Activated naive CD8-positive, alpha-beta T cell treated with anti-CD3 and anti-CD28 coated beads for 36 hours (primary cell): ENCODE measurements around the gene NPNT. TPM values are rescaled to one million over a fixed set of nuclear protein-coding genes. Genes with fewer than 3 reads are reported as not detected.

Experiments used
- DNase-seq: peaks from one replicate; pipeline ENCODE4 v3.0.0; 2021
- H3K27ac Mint-ChIP-seq: one replicate; pipeline ENCODE4 v1.8.0; 2022; ENCODE audit warnings: mild to moderate bottlenecking, moderate library complexity, mixed read lengths
- H3K27me3 Mint-ChIP-seq: one replicate; pipeline ENCODE4 v1.8.0; 2022; ENCODE audit warnings: mild to moderate bottlenecking, mixed read lengths
- H3K36me3 Mint-ChIP-seq: one replicate; pipeline ENCODE4 v1.8.0; 2021; ENCODE audit warnings: mild to moderate bottlenecking, mixed read lengths
- H3K4me1 Mint-ChIP-seq: one replicate; pipeline ENCODE4 v1.8.0; 2021; ENCODE audit warnings: mixed read lengths
- H3K4me3 Mint-ChIP-seq: one replicate; pipeline ENCODE4 v1.8.0; 2022; ENCODE audit warnings: mild to moderate bottlenecking, moderate library complexity, mixed read lengths
- H3K9me3 Mint-ChIP-seq: one replicate; pipeline ENCODE4 v1.8.0; 2022; ENCODE audit warnings: mixed read lengths
- total RNA-seq, 2 experiments: library from RNA; stranded (reverse); gene quantifications; one replicate each; pipeline ENCODE4 v1.2.3, GENCODE V29; 2021

The NPNT gene
- total RNA-seq, 2 experiments from 2014 or later = not detected

DNA sequence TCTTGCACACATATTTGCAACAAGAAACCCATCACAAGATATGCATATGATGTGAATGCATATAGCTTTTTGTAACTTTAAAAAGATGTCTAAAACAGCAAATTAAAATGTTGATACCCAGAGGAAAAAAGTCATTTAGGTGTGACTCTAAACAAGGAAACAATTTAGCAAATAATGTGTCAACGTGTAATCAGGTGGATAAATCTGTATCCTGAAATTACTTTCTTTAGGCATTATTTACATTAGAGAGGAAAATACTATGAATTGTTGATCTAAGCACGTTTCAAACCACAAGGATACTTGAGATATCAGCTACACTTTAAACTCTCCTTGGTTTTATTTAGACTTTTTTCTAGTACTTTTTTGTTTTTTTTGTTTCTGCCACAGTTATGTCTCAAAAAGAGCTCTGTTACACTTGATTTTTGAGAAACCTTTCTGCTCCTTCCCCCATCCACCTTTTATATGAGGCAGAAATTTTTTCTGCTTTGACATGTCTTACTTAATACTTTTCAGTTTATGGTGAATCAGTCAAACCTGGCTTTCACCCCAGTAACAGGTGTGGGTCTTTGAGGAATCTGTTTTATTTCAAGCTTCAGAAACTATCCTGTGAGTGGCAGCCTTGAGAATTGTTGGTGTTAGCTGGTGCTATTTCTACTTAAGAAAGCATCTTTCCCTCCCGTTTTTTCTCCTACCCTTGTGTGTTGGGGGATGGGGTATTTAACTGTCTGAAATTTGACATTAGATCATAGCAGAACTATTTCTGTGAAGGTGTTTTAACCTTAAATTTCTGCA is 1.9 kb downstream of the NPNT start:
- Mint-ChIP-seq H3K27ac (no peak overlapping the region), H3K4me1 (peaks cover 3% of the 10 kb centered on the region), H3K36me3 (no peaks in the 10 kb centered on the region), H3K27me3 (peaks cover 85% of the 10 kb centered on the region), H3K9me3 (no peaks in the 10 kb centered on the region), H3K4me3 (no peak overlapping the region)
- DNase-seq = no peak

DNA sequence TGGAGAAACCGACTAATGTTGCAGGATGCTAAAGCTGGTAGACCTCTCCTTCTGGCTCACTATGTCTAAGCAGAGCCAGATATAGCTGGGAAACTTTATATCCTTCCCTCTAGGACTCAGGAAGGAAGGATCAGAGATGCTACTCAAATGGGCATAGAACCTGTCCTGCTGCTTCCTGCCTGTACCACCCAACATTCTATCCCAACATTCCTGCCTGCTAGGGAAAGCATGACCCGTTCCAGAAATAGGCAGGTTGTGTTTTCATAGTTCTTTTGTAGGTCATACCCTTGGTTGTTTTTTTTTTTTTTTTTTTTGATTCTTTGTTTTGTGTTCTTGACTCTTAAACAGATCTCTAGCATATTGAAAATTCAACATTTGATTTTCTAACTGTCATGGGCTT is 5.3 kb downstream of the NPNT start:
- Mint-ChIP-seq H3K9me3 (no peaks in the 10 kb centered on the region), H3K36me3 (no peaks in the 10 kb centered on the region), H3K27me3 (peaks cover 69% of the 10 kb centered on the region), H3K27ac (no peak overlapping the region), H3K4me3 (no peak overlapping the region), H3K4me1 (peaks cover 3% of the 10 kb centered on the region)
- DNase-seq = no peak

- no peak overlapping the region for H3K27ac Mint-ChIP-seq
- peaks cover 47% of the 10 kb centered on the region for H3K27me3 Mint-ChIP-seq
- H3K9me3 Mint-ChIP-seq = no peaks in the 10 kb centered on the region
- no peaks in the 10 kb centered on the region for H3K4me1 Mint-ChIP-seq
- no peak for DNase-seq
- H3K36me3 Mint-ChIP-seq = no peaks in the 10 kb centered on the region
- H3K4me3 Mint-ChIP-seq = no peak overlapping the region
Observed at GRCh38 chr4:105902550-105903262, 7.4 kb downstream of the NPNT start.

DNA sequence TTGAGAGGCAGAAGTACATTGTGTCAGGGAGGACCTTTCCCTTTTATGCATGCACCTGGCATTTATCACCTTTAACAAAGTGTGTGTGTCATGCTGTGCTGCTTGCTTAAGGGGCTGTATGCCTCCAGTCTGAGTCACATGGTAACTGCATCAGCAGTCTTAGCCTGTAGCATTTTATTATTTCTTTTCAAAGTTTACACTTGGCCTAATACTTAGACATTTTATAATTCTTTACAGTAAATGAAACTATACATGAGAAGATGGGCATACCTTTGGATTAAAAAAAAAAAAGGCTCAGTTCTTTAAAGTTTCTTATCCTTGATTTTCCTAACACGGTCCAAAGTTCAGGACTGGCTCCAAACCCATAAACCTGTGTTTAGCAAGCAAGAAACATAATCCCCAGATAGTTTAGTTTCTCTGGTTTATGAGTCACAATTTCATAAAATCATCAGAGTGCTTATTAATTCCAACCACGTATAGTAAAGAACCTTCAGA is 14.6 kb downstream of the NPNT start:
- Mint-ChIP-seq H3K4me1 (no peaks in the 10 kb centered on the region), H3K27me3 (no peaks in the 10 kb centered on the region), H3K27ac (no peak overlapping the region), H3K36me3 (no peaks in the 10 kb centered on the region), H3K9me3 (no peaks in the 10 kb centered on the region), H3K4me3 (no peak overlapping the region)
- DNase-seq = no peak

- Mint-ChIP-seq H3K4me3 (no peak overlapping the region), H3K36me3 (no peaks in the 10 kb centered on the region), H3K9me3 (no peaks in the 10 kb centered on the region), H3K27me3 (no peaks in the 10 kb centered on the region), H3K4me1 (no peaks in the 10 kb centered on the region), H3K27ac (no peak overlapping the region)
- DNase-seq = no peak
Observed at GRCh38 chr4:105911426-105911825, 16.2 kb downstream of the NPNT start.

- no peak overlapping the region for H3K27ac Mint-ChIP-seq
- H3K4me1 Mint-ChIP-seq = no peaks in the 10 kb centered on the region
- H3K27me3 Mint-ChIP-seq = no peaks in the 10 kb centered on the region
- no peaks in the 10 kb centered on the region for H3K9me3 Mint-ChIP-seq
- H3K4me3 Mint-ChIP-seq = no peak overlapping the region
- DNase-seq = no peak
- H3K36me3 Mint-ChIP-seq = no peaks in the 10 kb centered on the region
Observed at GRCh38 chr4:105912633-105913032, 17.4 kb downstream of the NPNT start.

- Mint-ChIP-seq H3K36me3 (no peaks in the 10 kb centered on the region), H3K4me3 (no peak overlapping the region), H3K27me3 (no peaks in the 10 kb centered on the region), H3K27ac (no peak overlapping the region), H3K9me3 (no peaks in the 10 kb centered on the region), H3K4me1 (no peaks in the 10 kb centered on the region)
- DNase-seq = no peak
Observed at GRCh38 chr4:105917171-105917685, 22.0 kb downstream of the NPNT start.

GRCh38 chr4:105921301-105921700 is 26.0 kb downstream of the NPNT start:
- Mint-ChIP-seq H3K27me3 (no peaks in the 10 kb centered on the region), H3K4me3 (no peak overlapping the region), H3K4me1 (no peaks in the 10 kb centered on the region), H3K36me3 (no peaks in the 10 kb centered on the region), H3K27ac (no peak overlapping the region), H3K9me3 (no peaks in the 10 kb centered on the region)
- DNase-seq = no peak

DNA sequence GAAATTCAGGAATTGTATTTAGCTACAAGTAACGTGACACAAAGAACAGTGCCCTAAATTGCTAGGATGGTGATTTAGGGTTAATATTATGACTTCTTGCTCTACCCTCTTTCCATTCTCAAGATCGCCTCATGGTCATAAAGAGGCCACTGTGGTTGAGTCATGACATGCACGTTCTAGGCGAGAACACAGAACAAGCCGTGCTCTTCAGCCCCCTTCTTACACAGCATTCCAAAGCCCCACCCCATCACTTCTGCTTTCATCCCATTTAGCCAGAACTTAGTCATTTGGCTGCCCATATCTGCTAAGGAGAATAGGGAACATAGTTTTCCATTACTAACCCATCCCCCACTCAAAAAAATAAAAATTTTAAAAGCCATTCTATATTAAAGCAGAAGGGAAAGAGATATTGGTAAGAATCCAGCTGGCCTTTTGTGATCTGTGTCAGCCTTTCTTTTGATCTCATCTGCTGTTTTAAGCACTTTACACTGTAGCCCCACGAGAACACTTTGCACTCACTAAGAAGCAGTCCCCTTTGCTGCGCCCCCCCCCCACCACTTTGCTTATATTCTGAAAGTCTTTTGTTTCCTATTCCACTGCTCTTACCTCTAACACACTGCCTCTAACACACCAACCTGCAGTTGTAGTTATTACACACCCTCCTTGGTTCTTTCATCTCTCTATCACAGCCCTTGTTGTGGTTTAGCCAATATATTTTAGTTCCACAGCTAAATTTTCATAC is 28.4 kb downstream of the NPNT start:
- Mint-ChIP-seq H3K27ac (no peak overlapping the region), H3K9me3 (no peaks in the 10 kb centered on the region), H3K36me3 (no peaks in the 10 kb centered on the region)

DNA sequence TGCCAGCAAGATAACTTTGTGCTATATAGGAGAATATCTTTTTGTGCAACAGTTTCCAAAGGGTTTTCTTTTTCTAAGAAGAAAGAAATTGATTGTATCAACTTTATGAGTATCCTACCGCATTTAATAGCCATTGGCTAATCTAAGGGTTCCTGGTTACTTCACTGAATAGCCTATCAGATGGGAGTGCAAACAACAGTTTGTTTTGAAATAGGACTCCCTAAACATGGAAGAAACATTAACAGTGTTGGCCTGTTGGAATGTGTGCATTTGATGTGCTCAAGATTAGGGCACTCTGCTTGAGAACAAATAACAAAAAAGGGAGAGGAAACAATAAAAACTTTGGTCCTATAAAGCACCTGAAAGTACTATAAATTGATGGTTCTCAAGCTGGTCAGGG is 29.1 kb downstream of the NPNT start:
- H3K9me3 Mint-ChIP-seq = no peaks in the 10 kb centered on the region
- H3K4me3 Mint-ChIP-seq = no peak overlapping the region
- no peak overlapping the region for H3K27ac Mint-ChIP-seq
- H3K36me3 Mint-ChIP-seq = no peaks in the 10 kb centered on the region
- no peaks in the 10 kb centered on the region for H3K4me1 Mint-ChIP-seq
- DNase-seq = no peak
- no peaks in the 10 kb centered on the region for H3K27me3 Mint-ChIP-seq

More for the DNA sequence above, 28.4 kb downstream of the NPNT start:
- Mint-ChIP-seq H3K4me3 (no peak overlapping the region), H3K27me3 (no peaks in the 10 kb centered on the region), H3K4me1 (no peaks in the 10 kb centered on the region)
- no peak for DNase-seq

- Mint-ChIP-seq H3K4me3 (no peak overlapping the region), H3K4me1 (no peaks in the 10 kb centered on the region), H3K9me3 (no peaks in the 10 kb centered on the region), H3K27me3 (no peaks in the 10 kb centered on the region), H3K36me3 (no peaks in the 10 kb centered on the region), H3K27ac (no peak overlapping the region)
- DNase-seq = no peak
Observed at GRCh38 chr4:105930698-105931097, 35.4 kb downstream of the NPNT start.

DNA sequence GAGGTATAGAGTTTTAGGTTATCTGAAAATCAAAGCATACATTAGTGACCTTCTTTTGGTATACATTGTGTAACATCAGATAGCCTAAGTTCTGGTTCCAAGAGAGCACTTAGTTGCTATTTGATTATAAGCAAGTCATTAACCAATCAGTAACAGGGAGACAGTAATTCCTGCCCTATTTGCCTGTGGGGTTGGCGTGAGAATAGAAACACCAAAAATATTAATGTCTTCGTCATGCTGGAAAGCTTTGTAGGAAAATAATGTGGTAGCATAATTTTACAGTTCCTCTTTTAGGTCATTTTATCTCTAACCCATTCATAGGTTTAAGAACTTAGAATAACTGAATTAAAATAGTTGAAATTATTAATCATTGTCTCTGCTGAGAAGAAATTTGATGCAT is 37.8 kb downstream of the NPNT start:
- no peak for DNase-seq
- Mint-ChIP-seq H3K9me3 (no peaks in the 10 kb centered on the region), H3K36me3 (no peaks in the 10 kb centered on the region), H3K27ac (no peak overlapping the region), H3K4me3 (no peak overlapping the region), H3K4me1 (no peaks in the 10 kb centered on the region), H3K27me3 (no peaks in the 10 kb centered on the region)

DNA sequence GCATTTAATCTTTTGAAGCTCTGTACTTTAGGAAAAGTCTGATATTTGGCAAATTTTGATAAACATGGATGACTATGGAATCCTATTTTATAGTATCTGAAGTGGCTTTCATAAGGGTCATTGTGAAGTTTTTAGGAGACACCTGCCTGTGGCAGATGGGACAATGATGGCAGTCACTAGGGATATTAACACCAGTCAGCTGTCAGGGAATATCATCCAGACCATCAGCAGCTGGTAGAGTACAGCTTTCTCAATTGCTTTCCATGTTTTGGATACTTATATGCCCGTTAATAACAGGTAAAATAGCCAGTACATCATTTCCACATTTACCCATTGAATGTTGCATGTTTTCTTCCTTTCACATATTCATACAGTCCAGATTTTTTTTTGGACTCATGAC is 39.1 kb downstream of the NPNT start:
- Mint-ChIP-seq H3K9me3 (no peaks in the 10 kb centered on the region), H3K27me3 (no peaks in the 10 kb centered on the region), H3K36me3 (no peaks in the 10 kb centered on the region), H3K27ac (no peak overlapping the region), H3K4me3 (no peak overlapping the region), H3K4me1 (no peaks in the 10 kb centered on the region)
- no peak for DNase-seq

GRCh38 chr4:105936901-105937300 is 41.6 kb downstream of the NPNT start:
- no peak overlapping the region for H3K27ac Mint-ChIP-seq
- no peaks in the 10 kb centered on the region for H3K36me3 Mint-ChIP-seq
- H3K4me3 Mint-ChIP-seq = no peak overlapping the region
- DNase-seq = no peak
- H3K9me3 Mint-ChIP-seq = no peaks in the 10 kb centered on the region
- H3K4me1 Mint-ChIP-seq = no peaks in the 10 kb centered on the region
- no peaks in the 10 kb centered on the region for H3K27me3 Mint-ChIP-seq

DNA sequence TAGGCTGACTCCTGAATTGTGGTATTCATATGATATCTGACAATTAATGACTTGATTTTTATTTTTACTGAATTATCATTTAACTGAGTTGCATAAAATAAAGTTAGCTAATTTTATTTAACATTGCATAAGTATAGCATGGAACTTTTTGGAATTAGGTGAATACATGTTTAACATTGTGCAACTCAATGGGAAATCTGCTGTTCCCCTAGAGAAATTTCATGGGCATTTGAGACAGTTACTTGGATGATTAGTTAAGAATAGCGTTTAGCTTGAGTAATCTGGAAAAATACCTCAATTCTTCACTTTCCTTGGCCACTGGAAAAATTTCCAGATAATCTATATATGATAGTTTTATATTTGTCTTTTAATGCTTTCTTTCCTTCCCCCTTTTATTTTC is 42.5 kb downstream of the NPNT start:
- no peaks in the 10 kb centered on the region for H3K4me1 Mint-ChIP-seq
- H3K27ac Mint-ChIP-seq = no peak overlapping the region
- H3K36me3 Mint-ChIP-seq = no peaks in the 10 kb centered on the region
- no peaks in the 10 kb centered on the region for H3K27me3 Mint-ChIP-seq
- no peaks in the 10 kb centered on the region for H3K9me3 Mint-ChIP-seq
- no peak overlapping the region for H3K4me3 Mint-ChIP-seq
- DNase-seq = no peak
